ENCODE measurements around the gene OR9Q1.
"Not testable (repeated sequence)": the region's sequence is repeated elsewhere in the genome, so short reads cannot be mapped to it uniquely, and the experiment has no call there.

- not testable (repeated sequence) for TF ChIP-seq EZH2 (IDR thresholded peaks at IDR 0.05; ENCODE audit: low read depth, low read length, severe bottlenecking); CEBPB (IDR thresholded peaks at IDR 0.05; ENCODE audit: low read depth, low read length); RNF2 (IDR thresholded peaks at IDR 0.05; ENCODE audit: borderline replicate concordance, low read depth, low read length, missing control alignments, poor library complexity, severe bottlenecking)
Measured at GRCh38 chr11:58212420-58212819, 188.7 kb downstream of the OR9Q1 start, which contains the start of gene OR1S1.
